ENCODE results near the gene FYB1. TPM values are rescaled to one million over a fixed set of nuclear protein-coding genes. Genes with fewer than 3 reads are reported as not detected.

The FYB1 gene
- polyA plus RNA-seq, 3 donors: 75.3 to 141 (median 118) TPM

DNA sequence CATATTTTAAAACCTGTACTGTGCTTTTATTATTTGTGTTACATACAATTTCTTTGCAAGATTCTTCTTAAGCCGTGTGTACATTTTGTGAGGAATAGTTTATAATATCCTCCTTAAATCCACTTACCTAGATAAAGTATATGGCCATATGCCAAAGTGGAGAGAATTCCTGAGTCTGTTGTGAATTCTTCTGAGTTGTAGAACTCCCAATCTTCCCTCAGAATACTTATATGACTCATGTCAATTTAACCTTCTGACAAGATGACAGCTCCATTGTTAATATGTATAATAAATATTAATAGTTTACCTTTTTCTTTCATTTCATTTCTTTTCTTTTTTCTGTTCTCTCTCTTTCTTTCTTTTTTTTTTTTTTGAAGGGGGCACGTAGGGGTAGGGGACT lies 139.2 kb downstream of the FYB1 start:
- no peaks in the 10 kb centered on the region for H3K36me3 Mint-ChIP-seq
- peaks cover 0 to 3% (median 1%) of the 10 kb centered on the region in 7 donors for H3K9me3 Mint-ChIP-seq
- Histone ChIP-seq H3K9me3 (replicated peaks in 1 of 2; ENCODE audit: control insufficient read depth in 1 of 2, insufficient read depth in 1 of 2, low read length in 2 of 2) (no peaks in the 10 kb centered on the region), H4K20me1 (ENCODE audit: insufficient read depth, low read length) (no peaks in the 10 kb centered on the region), H2AFZ (ENCODE audit: insufficient read depth, low read depth, low read length, poor library complexity, severe bottlenecking) (no peak overlapping the region), H3K9ac (ENCODE audit: insufficient read depth, low read length, poor library complexity, severe bottlenecking) (no peak overlapping the region), H3K4me2 (replicated peaks; ENCODE audit: extremely low read depth, low read length, poor library complexity, severe bottlenecking) (no peak overlapping the region), H3K79me2 (ENCODE audit: insufficient read depth, low read length) (peaks cover 4% of the 10 kb centered on the region), H3K4me1 (ENCODE audit: control insufficient read depth in 1 of 2, insufficient read depth in 2 of 2, low read length in 2 of 2) (peaks cover 16 to 24% of the 10 kb centered on the region in 2 donors), H3K36me3 (replicated peaks in 1 of 2; ENCODE audit: control insufficient read depth in 1 of 2, insufficient read depth in 2 of 2, low read length in 2 of 2) (no peaks in the 10 kb centered on the region), H3K27me3 (ENCODE audit: control insufficient read depth in 2 of 2, insufficient read depth in 2 of 2, low read length in 2 of 2) (no peaks in the 10 kb centered on the region), H3K27ac (ENCODE audit: low read depth in 1 of 2, low read length in 2 of 2) (no peak overlapping the region), H3K4me3 (replicated peaks in 1 of 3; ENCODE audit: low read depth in 2 of 3, low read length in 3 of 3) (no peak overlapping the region)
- H3K27ac Mint-ChIP-seq: no peak overlapping the region
- WGBS (ENCODE audit: insufficient coverage): no CpG with 5 or more reads among the region's 2 CpGs
- TF ChIP-seq, protein P1, sequence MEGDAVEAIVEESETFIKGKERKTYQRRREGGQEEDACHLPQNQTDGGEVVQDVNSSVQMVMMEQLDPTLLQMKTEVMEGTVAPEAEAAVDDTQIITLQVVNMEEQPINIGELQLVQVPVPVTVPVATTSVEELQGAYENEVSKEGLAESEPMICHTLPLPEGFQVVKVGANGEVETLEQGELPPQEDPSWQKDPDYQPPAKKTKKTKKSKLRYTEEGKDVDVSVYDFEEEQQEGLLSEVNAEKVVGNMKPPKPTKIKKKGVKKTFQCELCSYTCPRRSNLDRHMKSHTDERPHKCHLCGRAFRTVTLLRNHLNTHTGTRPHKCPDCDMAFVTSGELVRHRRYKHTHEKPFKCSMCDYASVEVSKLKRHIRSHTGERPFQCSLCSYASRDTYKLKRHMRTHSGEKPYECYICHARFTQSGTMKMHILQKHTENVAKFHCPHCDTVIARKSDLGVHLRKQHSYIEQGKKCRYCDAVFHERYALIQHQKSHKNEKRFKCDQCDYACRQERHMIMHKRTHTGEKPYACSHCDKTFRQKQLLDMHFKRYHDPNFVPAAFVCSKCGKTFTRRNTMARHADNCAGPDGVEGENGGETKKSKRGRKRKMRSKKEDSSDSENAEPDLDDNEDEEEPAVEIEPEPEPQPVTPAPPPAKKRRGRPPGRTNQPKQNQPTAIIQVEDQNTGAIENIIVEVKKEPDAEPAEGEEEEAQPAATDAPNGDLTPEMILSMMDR (IDR thresholded peaks at IDR 0.05): no peak
- H3K27me3 Mint-ChIP-seq (ENCODE audit: low read depth in 3 of 3): peaks cover 0 to 1% (median 1%) of the 10 kb centered on the region in 3 donors
- DNase-seq: no peak
- H3K4me1 Mint-ChIP-seq: peaks cover 25% of the 10 kb centered on the region
- intact Hi-C loops (cut with micrococcal nuclease): loop anchor here in 1 of 2 donors (10.0 kb wide), 1 partner anchor 85 kb away; no protein-coding TSS in a partner anchor
- no peak overlapping the region for H3K4me3 Mint-ChIP-seq

DNA sequence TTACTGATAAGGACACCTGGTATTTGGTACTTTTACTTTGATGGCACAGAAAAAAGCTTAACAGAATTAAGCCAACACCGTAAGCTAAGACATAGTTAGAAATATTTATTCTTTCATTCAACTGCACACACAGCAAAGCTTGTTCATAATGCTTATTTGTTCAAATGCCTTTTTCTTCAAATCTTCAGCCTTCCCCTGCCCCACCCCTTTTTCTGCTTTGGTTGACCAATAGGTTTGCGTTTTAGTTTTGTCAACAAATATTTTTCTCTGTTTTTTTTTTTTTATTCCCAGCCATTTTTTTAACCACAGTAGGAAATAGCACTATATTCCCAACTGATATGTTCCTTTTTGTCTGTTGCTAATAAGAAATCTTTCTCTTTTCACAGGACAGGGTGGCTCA lies 140.2 kb downstream of the FYB1 start:
- peaks cover 18 to 29% of the 10 kb centered on the region in 2 donors for H3K4me1 ChIP-seq (ENCODE audit: control insufficient read depth in 1 of 2, insufficient read depth in 2 of 2, low read length in 2 of 2)
- H3K27me3 ChIP-seq (ENCODE audit: control insufficient read depth in 2 of 2, insufficient read depth in 2 of 2, low read length in 2 of 2): no peaks in the 10 kb centered on the region
- H3K4me3 ChIP-seq (replicated peaks in 1 of 3; ENCODE audit: low read depth in 2 of 3, low read length in 3 of 3): no peak overlapping the region
- Mint-ChIP-seq H3K4me3 (no peak overlapping the region), H3K36me3 (no peaks in the 10 kb centered on the region), H3K27ac (peak overlapping the region in 1 of 7 donors; percentile 18), H3K4me1 (peaks cover 25% of the 10 kb centered on the region), H3K27me3 (ENCODE audit: low read depth in 3 of 3) (peaks cover 0 to 1% (median 1%) of the 10 kb centered on the region in 3 donors), H3K9me3 (peaks cover 0 to 3% (median 1%) of the 10 kb centered on the region in 7 donors)
- no peaks in the 10 kb centered on the region for H3K36me3 ChIP-seq (replicated peaks in 1 of 2; ENCODE audit: control insufficient read depth in 1 of 2, insufficient read depth in 2 of 2, low read length in 2 of 2)
- no peak overlapping the region for H3K9ac ChIP-seq (ENCODE audit: insufficient read depth, low read length, poor library complexity, severe bottlenecking)
- no peak overlapping the region for H2AFZ ChIP-seq (ENCODE audit: insufficient read depth, low read depth, low read length, poor library complexity, severe bottlenecking)
- DNase-seq: no peak
- H3K4me2 ChIP-seq (replicated peaks; ENCODE audit: extremely low read depth, low read length, poor library complexity, severe bottlenecking): no peak overlapping the region
- TF ChIP-seq, protein P1 (IDR thresholded peaks at IDR 0.05): no peak
- no peak overlapping the region for H3K27ac ChIP-seq (ENCODE audit: low read depth in 1 of 2, low read length in 2 of 2)
- no peaks in the 10 kb centered on the region for H3K9me3 ChIP-seq (replicated peaks in 1 of 2; ENCODE audit: control insufficient read depth in 1 of 2, insufficient read depth in 1 of 2, low read length in 2 of 2)
- no peaks in the 10 kb centered on the region for H4K20me1 ChIP-seq (ENCODE audit: insufficient read depth, low read length)
- intact Hi-C loops (cut with micrococcal nuclease): loop anchor here in 1 of 2 donors (10.0 kb wide), 1 partner anchor 196 kb away; no protein-coding TSS in a partner anchor
- no CpG with 5 or more reads among the region's 2 CpGs for WGBS (ENCODE audit: insufficient coverage)
- H3K79me2 ChIP-seq (ENCODE audit: insufficient read depth, low read length): peaks cover 10% of the 10 kb centered on the region

Measured in CD14-positive monocyte (primary cell).